AG09319 (cell line): ENCODE data around the gene AWAT1.
"Not testable (repeated sequence)": the region's sequence is repeated elsewhere in the genome, so short reads cannot be mapped to it uniquely, and the experiment has no call there.

ENCODE experiments used
- DNase-seq: peaks from one replicate; pipeline ENCODE4 v3.0.0-alpha.2; 2010; ENCODE audit warnings: low read depth; ENCODE audit errors: extremely low read depth
- CTCF ChIP-seq: IDR thresholded peaks from 2 replicates; pipeline ENCODE4 v1.5.1; 2011; ENCODE audit warnings: low read depth, mild to moderate bottlenecking, inconsistent platforms, low read length, moderate library complexity

AWAT1 gene

GRCh38 chrX:70262952-70263567 lies 28.6 kb downstream of the AWAT1 start:
- no peak for DNase-seq
- TF ChIP-seq CTCF: peak; percentile 47

- TF ChIP-seq CTCF: no peak
- no peak for DNase-seq
Measured at GRCh38 chrX:70264784-70265183, 30.3 kb downstream of the AWAT1 start.

- no peak for DNase-seq
- TF ChIP-seq CTCF: no peak
Measured at GRCh38 chrX:70268034-70268433, 33.6 kb downstream of the AWAT1 start, which contains the start of gene ARR3. TSS of gene ARR3 (plus strand) at chrX:70268334. CDS start at chrX:70269386, 1,052 bp downstream.

GRCh38 chrX:70274029-70274428 lies 39.6 kb downstream of the AWAT1 start:
- DNase-seq: not testable (repeated sequence)

- no peak for TF ChIP-seq CTCF
- DNase-seq: no peak
Measured at GRCh38 chrX:70279081-70279480, 44.6 kb downstream of the AWAT1 start.

GRCh38 chrX:70280573-70280972 lies 46.1 kb downstream of the AWAT1 start:
- TF ChIP-seq CTCF: no peak
- DNase-seq: no peak

GRCh38 chrX:70281951-70282350 lies 47.5 kb downstream of the AWAT1 start, which contains the start of gene RAB41:
TSS of gene RAB41 (plus strand) at chrX:70282172. CDS start at chrX:70282218, 46 bp downstream.
- TF ChIP-seq CTCF: no peak

More at GRCh38 chrX:70281951-70282350, 47.5 kb downstream of the AWAT1 start, which contains the start of gene RAB41:
- no peak for DNase-seq
